ENCODE data around the gene PSMA7. TPM values are rescaled to one million over a fixed set of nuclear protein-coding genes. Genes with fewer than 3 reads are reported as not detected.

Gene PSMA7
- total and polyA plus RNA-seq, 2 of the 8 experiments (the other 6 are each of a cell fraction or from before 2014, with no cell fraction given) = 361 to 648 TPM

- Histone ChIP-seq H3K4ac (replicated peaks; ENCODE audit: insufficient read length, low read depth, low read length) (no peak overlapping the region), H2BK20ac (ENCODE audit: low read length) (no peak overlapping the region), H4K8ac (ENCODE audit: extremely low read depth, insufficient read depth, low read length) (no peak overlapping the region), H2AK5ac (ENCODE audit: low read depth, low read length) (peak overlapping the region; percentile 67; the same call in 1 of the 2 replicates), H2BK120ac (replicated peaks; ENCODE audit: low read depth, low read length) (no peak overlapping the region), H3K23ac (ENCODE audit: insufficient read length) (no peak overlapping the region), H3K14ac (ENCODE audit: insufficient read length) (no peak overlapping the region), H3K23me2 (ENCODE audit: low read depth, low read length) (peaks cover 2% of the 10 kb centered on the region; the same call in 1 of the 2 replicates), H3K56ac (replicated peaks; ENCODE audit: insufficient read length, low read depth, low read length) (no peak overlapping the region), H3K79me1 (ENCODE audit: low read depth, low read length) (no peaks in the 10 kb centered on the region), H3K27ac (ENCODE audit: low read depth, low read length) (no peak overlapping the region), H3K4me3 (ENCODE audit: extremely low read depth in 1 of 4, insufficient read depth in 2 of 4, low read depth in 3 of 4, low read length in 4 of 4) (no peak overlapping the region), H3K79me2 (ENCODE audit: control insufficient read depth in 1 of 2, insufficient read depth in 2 of 2, low read length in 2 of 2) (no peaks in the 10 kb centered on the region), H3K18ac (ENCODE audit: extremely low read depth, low read length) (no peak overlapping the region), H2AFZ (ENCODE audit: low read length) (no peak overlapping the region), H3K4me1 (replicated peaks in 1 of 4; ENCODE audit: control insufficient read depth in 3 of 4, insufficient read depth in 4 of 4, low read length in 3 of 4) (peaks cover 0 to 3% (median 0%) of the 10 kb centered on the region in 4 experiments; a peak in 1 of 7 replicates), H3K36me3 (ENCODE audit: control insufficient read depth in 2 of 4, insufficient read depth in 4 of 4, low read length in 3 of 4) (no peaks in the 10 kb centered on the region), H4K91ac (replicated peaks; ENCODE audit: insufficient read length, low read length) (peak overlapping the region; percentile 26), H3K27me3 (replicated peaks in 1 of 4; ENCODE audit: control insufficient read depth in 3 of 4, extremely low read depth in 1 of 4, insufficient read depth in 3 of 4, low read length in 3 of 4) (peaks cover 0 to 2% (median 0%) of the 10 kb centered on the region in 4 experiments; a peak in 2 of 7 replicates), H2BK5ac (ENCODE audit: low read depth, low read length) (no peak overlapping the region), H2BK12ac (ENCODE audit: low read depth, low read length) (no peak overlapping the region), H4K20me1 (replicated peaks in 1 of 2; ENCODE audit: control insufficient read depth in 1 of 2, insufficient read depth in 2 of 2, low read length in 2 of 2) (peaks cover 0 to 5% of the 10 kb centered on the region in 2 experiments), H3K9me3 (ENCODE audit: insufficient read depth in 2 of 2, low read depth in 1 of 2, low read length in 1 of 2) (no peaks in the 10 kb centered on the region), H3K9ac (replicated peaks in 1 of 4; ENCODE audit: extremely low read depth in 1 of 4, low read depth in 3 of 4, low read length in 3 of 4) (no peak overlapping the region), H4K5ac (ENCODE audit: insufficient read length, low read depth, low read length) (no peak overlapping the region), H3K4me2 (ENCODE audit: insufficient read depth in 1 of 2, low read depth in 2 of 2, low read length in 2 of 2) (no peak overlapping the region), H2BK15ac (ENCODE audit: low read length) (no peak overlapping the region)
- ChIA-PET POLR2A (ENCODE audit: partially characterized antibody) (interaction anchor here (1.0 to 1.9 kb wide), 3 partner anchors 18 to 33 kb away, joined by 4 to 8 read pairs (median 7); partner anchors contain the start of gene LSM14B), CTCF (ENCODE audit: partially characterized antibody) (interaction anchor here (1.7 kb wide), 1 partner anchor 68 kb away, joined by 3 read pairs; no protein-coding TSS in a partner anchor)
- 90% methylated on average over 15 of the region's 15 CpGs; no CpG with 5 or more reads in 1 of the 2 experiments for WGBS, 2 experiments (ENCODE audit: extremely low coverage in 1 of 2, insufficient coverage in 1 of 2, insufficient read length in 1 of 2, insufficient replicate concordance in 2 of 2, low coverage in 1 of 2, low lambda C conversion rate in 2 of 2, missing lambda C conversion rate in 1 of 2)
- DNase-seq (ENCODE audit: low read depth in 1 of 2, low spot score in 2 of 2) = no peak
- TF ChIP-seq GTF2F1 (IDR thresholded peaks at IDR 0.05; ENCODE audit: borderline replicate concordance, low read depth, low read length) (no peak), BACH1 (IDR thresholded peaks at IDR 0.05; ENCODE audit: low read length) (peak; percentile 57)
- FAIRE-seq = no peak
Observed at GRCh38 chr20:62088258-62089127, 54.7 kb downstream of the PSMA7 start.
